H1 (cell line): Measurements from ENCODE around the gene SNAI1. TPM values are rescaled to one million over a fixed set of nuclear protein-coding genes. Genes with fewer than 3 reads are reported as not detected.

ENCODE experiments used
- CTCF ChIA-PET: fragments of 300-600 bp; sonication (Branson Sonifier 250); formaldehyde crosslinking; loops from one replicate; lab custom pipeline; 2021; ENCODE audit not compliant: partially characterized antibody; lab: Charles Lee
- POLR2A ChIA-PET: fragments of 300-600 bp; sonication (Branson Sonifier 250); formaldehyde crosslinking; loops from one replicate; lab custom pipeline; 2021; ENCODE audit warnings: inconsistent platforms; ENCODE audit not compliant: partially characterized antibody; lab: Charles Lee
- DNase-seq, 2 experiments: peaks; one replicate each; pipeline versions ENCODE4 v3.0.0 to v3.0.0-alpha.2; 2010 to 2022; ENCODE audit warnings: low spot score in 2 of 2, low read depth in 1 of 2, mixed read lengths in 1 of 2
- FAIRE-seq: peaks from 2 replicates; lab custom pipeline; 2011; peaks lifted over from hg19 to GRCh38; lab: Jason Lieb, UNC
- H2AFZ ChIP-seq: 2 replicates; pipeline ENCODE4 v1.8.1; 2012; ENCODE audit warnings: low read length, inconsistent platforms
- H2AK5ac ChIP-seq: 2 replicates; pipeline ENCODE4 v1.6.1; 2013; ENCODE audit warnings: low read depth, low read length
- H2BK120ac ChIP-seq: replicated peaks from 2 replicates; pipeline ENCODE3; 2013; ENCODE audit warnings: low read depth, low read length, inconsistent platforms
- H2BK12ac ChIP-seq: 2 replicates; pipeline ENCODE4 v1.6.1; 2013; ENCODE audit warnings: low read depth, low read length
- H2BK15ac ChIP-seq: 2 replicates; pipeline ENCODE4 v1.6.1; 2013; ENCODE audit warnings: low read length
- H2BK20ac ChIP-seq: 2 replicates; pipeline ENCODE4 v1.6.1; 2013; ENCODE audit warnings: low read length
- H2BK5ac ChIP-seq: 2 replicates; pipeline ENCODE4 v1.6.1; 2013; ENCODE audit warnings: low read depth, low read length
- H3K14ac ChIP-seq: 2 replicates; pipeline ENCODE4 v1.6.1; 2013; ENCODE audit warnings: inconsistent platforms; ENCODE audit not compliant: insufficient read length
- H3K18ac ChIP-seq: 2 replicates; pipeline ENCODE4 v1.6.1; 2013; ENCODE audit warnings: low read length; ENCODE audit errors: extremely low read depth
- H3K23ac ChIP-seq: 2 replicates; pipeline ENCODE4 v1.6.1; 2013; ENCODE audit warnings: inconsistent platforms; ENCODE audit not compliant: insufficient read length
- H3K23me2 ChIP-seq: 2 replicates; pipeline ENCODE4 v1.6.1; 2013; ENCODE audit warnings: low read depth, low read length
- H3K27ac ChIP-seq: 2 replicates; pipeline ENCODE4 v1.6.1; 2011; ENCODE audit warnings: low read depth, low read length, inconsistent platforms
- H3K27me3 ChIP-seq, 4 experiments: replicated peaks in 1 of 4; 1 replicate in 1 of 4; 2 replicates in 3 of 4; pipeline versions ENCODE4 v1.6.1 to v1.8.1; 2011 to 2013; ENCODE audit warnings: low read length in 3 of 4, mild to moderate bottlenecking in 3 of 4, inconsistent platforms in 2 of 4, mixed read lengths in 2 of 4, moderate library complexity in 1 of 4; ENCODE audit not compliant: control insufficient read depth in 3 of 4, insufficient read depth in 3 of 4; ENCODE audit errors: extremely low read depth in 1 of 4
- H3K36me3 ChIP-seq, 4 experiments: 2 replicates each; pipeline versions ENCODE4 v1.6.1 to v1.8.1; 2011 to 2013; ENCODE audit warnings: mild to moderate bottlenecking in 4 of 4, low read length in 3 of 4, moderate library complexity in 2 of 4, control low read depth in 1 of 4, inconsistent platforms in 1 of 4; ENCODE audit not compliant: insufficient read depth in 4 of 4, control insufficient read depth in 2 of 4
- H3K4ac ChIP-seq: replicated peaks from 2 replicates; pipeline ENCODE3; 2013; ENCODE audit warnings: low read length, low read depth, mixed read lengths, inconsistent platforms; ENCODE audit not compliant: insufficient read length
- H3K4me1 ChIP-seq, 4 experiments: replicated peaks in 1 of 4; 1 replicate in 1 of 4; 2 replicates in 3 of 4; pipeline versions ENCODE4 v1.6.1 to v1.8.1; 2011 to 2013; ENCODE audit warnings: low read length in 3 of 4, inconsistent platforms in 2 of 4, mixed read lengths in 1 of 4; ENCODE audit not compliant: insufficient read depth in 4 of 4, control insufficient read depth in 3 of 4
- H3K4me2 ChIP-seq, 2 experiments: 2 replicates each; pipeline versions ENCODE4 v1.6.1 to v1.8.1; 2011 to 2013; ENCODE audit warnings: low read depth in 2 of 2, low read length in 2 of 2, control low read depth in 1 of 2, inconsistent platforms in 1 of 2, mild to moderate bottlenecking in 1 of 2; ENCODE audit not compliant: insufficient read depth in 1 of 2
- H3K4me3 ChIP-seq, 4 experiments: fragments of 200-600, 300-600 bp in 1 of 4; sonication (generic), shearing (Covaris generic), sonication (Bioruptor Twin) in 1 of 4; 2 replicates each; pipeline versions ENCODE4 v1.5.1 to v1.8.1; 2011 to 2016; ENCODE audit warnings: low read length in 4 of 4, low read depth in 3 of 4, control low read depth in 2 of 4, inconsistent platforms in 2 of 4, mild to moderate bottlenecking in 2 of 4, mixed read lengths in 1 of 4, moderate library complexity in 1 of 4; ENCODE audit not compliant: insufficient read depth in 2 of 4; ENCODE audit errors: extremely low read depth in 1 of 4
- H3K56ac ChIP-seq: replicated peaks from 2 replicates; pipeline ENCODE3; 2013; ENCODE audit warnings: low read depth, mild to moderate bottlenecking, mixed read lengths, low read length, inconsistent platforms; ENCODE audit not compliant: insufficient read length
- H3K79me1 ChIP-seq: 2 replicates; pipeline ENCODE4 v1.6.1; 2013; ENCODE audit warnings: low read depth, low read length, control low read depth
- H3K79me2 ChIP-seq, 2 experiments: 2 replicates each; pipeline versions ENCODE4 v1.6.1 to v1.8.1; 2012 to 2013; ENCODE audit warnings: low read length in 2 of 2, mild to moderate bottlenecking in 2 of 2, inconsistent platforms in 1 of 2; ENCODE audit not compliant: insufficient read depth in 2 of 2, control insufficient read depth in 1 of 2
- H3K9ac ChIP-seq, 4 experiments: replicated peaks in 1 of 4; 1 replicate in 1 of 4; 2 replicates in 3 of 4; pipeline versions ENCODE4 v1.6.1 to v1.8.1; 2011 to 2013; ENCODE audit warnings: low read depth in 3 of 4, low read length in 3 of 4, control low read depth in 2 of 4, mild to moderate bottlenecking in 2 of 4, moderate library complexity in 2 of 4, inconsistent platforms in 1 of 4; ENCODE audit errors: extremely low read depth in 1 of 4
- H3K9me3 ChIP-seq, 2 experiments: 2 replicates each; pipeline versions ENCODE4 v1.6.1 to v1.8.1; 2012 to 2013; ENCODE audit warnings: mild to moderate bottlenecking in 2 of 2, moderate library complexity in 2 of 2, control low read depth in 1 of 2, inconsistent platforms in 1 of 2, low read depth in 1 of 2, low read length in 1 of 2, mixed read lengths in 1 of 2; ENCODE audit not compliant: insufficient read depth in 2 of 2
- H4K20me1 ChIP-seq, 2 experiments: replicated peaks in 1 of 2; 2 replicates each; pipeline versions ENCODE3 to v1.8.1; 2011 to 2013; ENCODE audit warnings: inconsistent platforms in 2 of 2, low read length in 2 of 2, mild to moderate bottlenecking in 1 of 2; ENCODE audit not compliant: insufficient read depth in 2 of 2, control insufficient read depth in 1 of 2
- H4K5ac ChIP-seq: 2 replicates; pipeline ENCODE4 v1.6.1; 2013; ENCODE audit warnings: low read length, low read depth, mixed read lengths, inconsistent platforms; ENCODE audit not compliant: insufficient read length
- H4K8ac ChIP-seq: 2 replicates; pipeline ENCODE4 v1.8.0; 2013; ENCODE audit warnings: mild to moderate bottlenecking, moderate library complexity, low read length, inconsistent platforms; ENCODE audit not compliant: insufficient read depth; ENCODE audit errors: extremely low read depth
- H4K91ac ChIP-seq: replicated peaks from 2 replicates; pipeline ENCODE3; 2013; ENCODE audit warnings: low read length, mixed read lengths, inconsistent platforms; ENCODE audit not compliant: insufficient read length
- ASH2L ChIP-seq: fragments of 200-600, 300-600 bp; sonication (generic); IDR thresholded peaks from one replicate; pipeline ENCODE4 v1.7.1; 2017; ENCODE audit warnings: low read length
- EP300 ChIP-seq, 2 experiments: IDR thresholded peaks; 1 replicate in 1 of 2; 2 replicates in 1 of 2; pipeline ENCODE4 v1.6.1; 2011 to 2012; ENCODE audit warnings: low read depth in 2 of 2, low read length in 2 of 2, mild to moderate bottlenecking in 2 of 2, borderline replicate concordance in 1 of 2, inconsistent platforms in 1 of 2, moderate library complexity in 1 of 2
- KDM1A ChIP-seq: fragments of 200-600, 300-600 bp; sonication (generic); IDR thresholded peaks from 2 replicates; pipeline ENCODE4 v1.7.1; 2016; ENCODE audit warnings: mild to moderate bottlenecking, low read length, borderline replicate concordance
- RAD21 ChIP-seq, 2 experiments: IDR thresholded peaks in 1 of 2; conservative IDR thresholded peaks in 1 of 2; 2 replicates each; pipeline ENCODE4 v1.6.1; 2011; ENCODE audit warnings: low read depth in 2 of 2, low read length in 2 of 2, improper control_type of control experiment in 1 of 2, inconsistent platforms in 1 of 2, mild to moderate bottlenecking in 1 of 2, moderate library complexity in 1 of 2
- ZNF274 ChIP-seq: IDR thresholded peaks from 2 replicates; pipeline ENCODE4 v1.7.0; 2012; ENCODE audit warnings: low read length, borderline replicate concordance; ENCODE audit errors: extremely low read depth
- WGBS, 2 experiments: shearing (Covaris generic) in 1 of 2; methylation state at CpG; one replicate each; pipeline versions ENCODE4 v1.1.6 to v1.1.7; 2013 to 2015; ENCODE audit warnings: low lambda C conversion rate in 2 of 2, mixed read lengths in 2 of 2, inconsistent platforms in 1 of 2, low coverage in 1 of 2, missing lambda C conversion rate in 1 of 2; ENCODE audit not compliant: insufficient replicate concordance in 2 of 2, insufficient coverage in 1 of 2, insufficient read length in 1 of 2; ENCODE audit errors: extremely low coverage in 1 of 2, missing lambda C conversion rate in 1 of 2; 5-methylcytosine and 5-hydroxymethylcytosine counted together
- polyA plus RNA-seq, 7 experiments: library from polyadenylated mRNA; depleted of rRNA in 3 of 7; stranded (reverse) in 5 of 7; unstranded in 2 of 7; fragments of >200 nt in 5 of 7; fragments of 200-250 nt in 2 of 7; gene quantifications; 1 replicate in 5 of 7; 2 replicates in 1 of 7; 4 replicates in 1 of 7; pipeline versions ENCODE4 v1.2.1 to v1.2.3, GENCODE V29; 2011 to 2013; ENCODE audit warnings: missing spikeins in 2 of 7, mixed read lengths in 2 of 7
- total RNA-seq: library from RNA; stranded (reverse); fragmentation: NEBNext Ultra II Directional; extraction: Animal tissue kit (Norgen Biotek cat#: 25700); gene quantifications from 2 replicates; pipeline ENCODE4 v1.2.1, GENCODE V29; 2021

SNAI1 gene
- total and polyA plus RNA-seq, 2 of the 8 experiments (the other 6 are each of a cell fraction or from before 2014, with no cell fraction given) = 6.5 to 8.0 TPM

- no peaks in the 10 kb centered on the region for H3K36me3 ChIP-seq
- DNase-seq (no peak), FAIRE-seq (no peak)
- no peak overlapping the region for H3K9ac ChIP-seq
- H3K4me2 ChIP-seq = peak overlapping the region; percentile 4 to 74; a peak in 2 of 4 replicates
- no peak overlapping the region for H4K8ac ChIP-seq
- no peak overlapping the region for H3K27ac ChIP-seq
- no peak for TF ChIP-seq KDM1A
- TF ChIP-seq EP300 (IDR thresholded peaks at IDR 0.05; ENCODE audit: borderline replicate concordance in 1 of 2, low read depth in 2 of 2, low read length in 2 of 2) = no peak
- no peak for TF ChIP-seq ASH2L
- no peak for TF ChIP-seq RAD21 (IDR thresholded peaks at IDR 0.05 in 1 of 2, conservative IDR thresholded peaks at IDR 0.05 in 1 of 2; ENCODE audit: low read depth in 2 of 2, low read length in 2 of 2)
- no peak for TF ChIP-seq ZNF274
- H3K4me1 ChIP-seq = peaks cover 2 to 18% (median 11%) of the 10 kb centered on the region in 4 experiments
- H2BK20ac ChIP-seq = no peak overlapping the region
- H3K14ac ChIP-seq = no peak overlapping the region
- 87% methylated on average over 3 of the region's 3 CpGs; no CpG with 5 or more reads in 1 of the 2 experiments for WGBS, 2 experiments
- H3K9me3 ChIP-seq = no peaks in the 10 kb centered on the region
- H3K23me2 ChIP-seq = peaks cover 12% of the 10 kb centered on the region
- H3K23ac ChIP-seq = no peak overlapping the region
- no peak overlapping the region for H3K18ac ChIP-seq
- no peak overlapping the region for H4K91ac ChIP-seq
- H2BK15ac ChIP-seq = no peak overlapping the region
- H3K4ac ChIP-seq = no peak overlapping the region
- no peak overlapping the region for H3K4me3 ChIP-seq
- no peak overlapping the region for H2BK5ac ChIP-seq
- H3K79me1 ChIP-seq = no peaks in the 10 kb centered on the region
- H2BK12ac ChIP-seq = no peak overlapping the region
- no peak overlapping the region for H3K56ac ChIP-seq
- peaks cover 0 to 17% (median 14%) of the 10 kb centered on the region in 4 experiments; a peak in 6 of 7 replicates for H3K27me3 ChIP-seq
- H4K20me1 ChIP-seq = no peaks in the 10 kb centered on the region
- no peaks in the 10 kb centered on the region for H3K79me2 ChIP-seq
- no peak overlapping the region for H2AFZ ChIP-seq
- H2AK5ac ChIP-seq = no peak overlapping the region
- no peak overlapping the region for H2BK120ac ChIP-seq
- ChIA-PET CTCF (interaction anchor here (0.6 to 21.7 kb wide), 39 partner anchors 8 to 1046 kb away, joined by 3 to 514 read pairs (median 4); partner anchors contain the start of gene UBE2V1), POLR2A (interaction anchor here (0.6 to 15.6 kb wide), 5 partner anchors 11 to 90 kb away, joined by 3 to 287 read pairs (median 3); no protein-coding TSS in a partner anchor)
- no peak overlapping the region for H4K5ac ChIP-seq
These were observed 4.1 kb upstream of the SNAI1 start for GRCh38 chr20:49978685-49979029.
